H9 (cell line): ENCODE measurements around the gene RPP14. TPM values are rescaled to one million over a fixed set of nuclear protein-coding genes. Genes with fewer than 3 reads are reported as not detected.
A peak's percentile ranks its signal among the peaks of the same experiment; 100 is the strongest.

ENCODE experiments used
- DNase-seq: peaks from one replicate; pipeline ENCODE4 v3.0.0-alpha.2; 2017
- H2AFZ ChIP-seq: one replicate; pipeline ENCODE4 v1.6.1; 2013; ENCODE audit warnings: mild to moderate bottlenecking, low read length, control low read depth, moderate library complexity
- H2AK5ac ChIP-seq: 2 replicates; pipeline ENCODE4 v1.6.1; 2013; ENCODE audit warnings: low read length, control low read depth, mixed read lengths; ENCODE audit not compliant: insufficient read length
- H2BK120ac ChIP-seq: one replicate; pipeline ENCODE4 v1.6.1; 2013; ENCODE audit warnings: low read depth, mild to moderate bottlenecking, low read length, control low read depth, inconsistent platforms; ENCODE audit not compliant: poor library complexity, severe bottlenecking
- H2BK12ac ChIP-seq: 2 replicates; pipeline ENCODE4 v1.6.1; 2013; ENCODE audit warnings: low read length, control low read depth, mixed read lengths, low read depth; ENCODE audit not compliant: insufficient read length
- H2BK15ac ChIP-seq: 2 replicates; pipeline ENCODE4 v1.6.1; 2013; ENCODE audit warnings: low read depth, low read length, control low read depth
- H2BK20ac ChIP-seq: one replicate; pipeline ENCODE4 v1.6.1; 2013; ENCODE audit warnings: low read depth, mild to moderate bottlenecking, low read length, control low read depth, inconsistent platforms; ENCODE audit not compliant: poor library complexity, severe bottlenecking
- H2BK5ac ChIP-seq: 2 replicates; pipeline ENCODE4 v1.6.1; 2013; ENCODE audit warnings: low read length, control low read depth, mixed read lengths; ENCODE audit not compliant: insufficient read length
- H3K14ac ChIP-seq: 2 replicates; pipeline ENCODE4 v1.6.1; 2013; ENCODE audit warnings: low read length, control low read depth; ENCODE audit not compliant: insufficient read depth
- H3K18ac ChIP-seq: 2 replicates; pipeline ENCODE4 v1.6.1; 2013; ENCODE audit warnings: low read depth, mild to moderate bottlenecking, mixed read lengths, low read length, control low read depth; ENCODE audit not compliant: insufficient read length
- H3K23ac ChIP-seq: 2 replicates; pipeline ENCODE4 v1.6.1; 2013; ENCODE audit warnings: low read length, control low read depth, mixed read lengths, low read depth; ENCODE audit not compliant: insufficient read length
- H3K23me2 ChIP-seq: 2 replicates; pipeline ENCODE4 v1.6.1; 2013; ENCODE audit warnings: low read depth, mild to moderate bottlenecking, mixed read lengths, low read length, control low read depth; ENCODE audit not compliant: insufficient read length, poor library complexity, severe bottlenecking
- H3K27ac ChIP-seq: 2 replicates; pipeline ENCODE4 v1.5.1; 2013; ENCODE audit warnings: low read length, control low read depth, mixed read lengths, low read depth; ENCODE audit not compliant: insufficient read length
- H3K27me3 ChIP-seq: 2 replicates; pipeline ENCODE4 v1.6.1; 2013; ENCODE audit warnings: low read length, control low read depth, inconsistent platforms; ENCODE audit not compliant: insufficient read depth
- H3K4ac ChIP-seq: 2 replicates; pipeline ENCODE4 v1.6.1; 2013; ENCODE audit warnings: low read depth, mild to moderate bottlenecking, control low read depth, inconsistent platforms, low read length, moderate library complexity
- H3K4me1 ChIP-seq: 2 replicates; pipeline ENCODE4 v1.6.1; 2013; ENCODE audit warnings: low read length, control low read depth, inconsistent platforms; ENCODE audit not compliant: insufficient read depth
- H3K4me2 ChIP-seq: 2 replicates; pipeline ENCODE4 v1.6.1; 2013; ENCODE audit warnings: low read length, control low read depth, mixed read lengths; ENCODE audit not compliant: insufficient read length, insufficient read depth
- H3K56ac ChIP-seq: 2 replicates; pipeline ENCODE4 v1.6.1; 2013; ENCODE audit warnings: low read depth, mild to moderate bottlenecking, mixed read lengths, low read length, control low read depth; ENCODE audit not compliant: insufficient read length
- H3K79me1 ChIP-seq: 2 replicates; pipeline ENCODE4 v1.6.1; 2013; ENCODE audit warnings: low read depth, mild to moderate bottlenecking, moderate library complexity, low read length, control low read depth, inconsistent platforms; ENCODE audit not compliant: insufficient read depth, poor library complexity, severe bottlenecking
- H3K79me2 ChIP-seq: 2 replicates; pipeline ENCODE4 v1.6.1; 2013; ENCODE audit warnings: low read length, control low read depth, inconsistent platforms; ENCODE audit not compliant: insufficient read depth
- H3K9ac ChIP-seq: 2 replicates; pipeline ENCODE4 v1.6.1; 2013; ENCODE audit warnings: low read length, control low read depth, mixed read lengths; ENCODE audit not compliant: insufficient read length; ENCODE audit errors: extremely low read depth
- H3K9me3 ChIP-seq: one replicate; pipeline ENCODE4 v1.6.1; 2013; ENCODE audit warnings: low read depth, low read length, inconsistent platforms; ENCODE audit not compliant: control insufficient read depth
- H3T11ph ChIP-seq: one replicate; pipeline ENCODE4 v1.6.1; 2013; ENCODE audit warnings: mild to moderate bottlenecking, low read length, control low read depth, inconsistent platforms
- H4K20me1 ChIP-seq: one replicate; pipeline ENCODE4 v1.6.1; 2013; ENCODE audit not compliant: control insufficient read depth, insufficient read length, insufficient read depth
- H4K5ac ChIP-seq: 2 replicates; pipeline ENCODE4 v1.6.1; 2013; ENCODE audit warnings: low read depth, mild to moderate bottlenecking, mixed read lengths, low read length, control low read depth; ENCODE audit not compliant: insufficient read length
- H4K8ac ChIP-seq: replicated peaks from 2 replicates; pipeline ENCODE4 v1.6.1; 2013; ENCODE audit warnings: low read length, control low read depth, mixed read lengths, low read depth; ENCODE audit not compliant: insufficient read length
- H4K91ac ChIP-seq: 2 replicates; pipeline ENCODE4 v1.6.1; 2013; ENCODE audit warnings: low read depth, mild to moderate bottlenecking, moderate library complexity, mixed read lengths, low read length, control low read depth; ENCODE audit not compliant: insufficient read length
- H3K27ac Mint-ChIP-seq, 3 experiments: 2 replicates in 2 of 3; 3 replicates in 1 of 3; pipeline ENCODE4 v1.8.0; 2020 to 2021; ENCODE audit warnings: mixed read lengths in 3 of 3, mild to moderate bottlenecking in 1 of 3, moderate library complexity in 1 of 3
- H3K27me3 Mint-ChIP-seq: 2 replicates; pipeline ENCODE4 v1.8.0; 2021; ENCODE audit warnings: low read depth, mild to moderate bottlenecking, moderate library complexity, mixed read lengths
- H3K36me3 Mint-ChIP-seq, 3 experiments: 2 replicates in 2 of 3; 3 replicates in 1 of 3; pipeline ENCODE4 v1.8.0; 2020 to 2021; ENCODE audit warnings: low read depth in 3 of 3, mixed read lengths in 3 of 3; ENCODE audit not compliant: insufficient read depth in 1 of 3
- H3K4me1 Mint-ChIP-seq, 2 experiments: 2 replicates each; pipeline ENCODE4 v1.8.0; 2020; ENCODE audit warnings: mixed read lengths in 2 of 2
- H3K4me3 Mint-ChIP-seq, 2 experiments: 2 replicates in 1 of 2; 3 replicates in 1 of 2; pipeline ENCODE4 v1.8.0; 2020 to 2021; ENCODE audit warnings: mild to moderate bottlenecking in 2 of 2, mixed read lengths in 2 of 2, moderate library complexity in 1 of 2
- H3K9me3 Mint-ChIP-seq, 2 experiments: 2 replicates in 1 of 2; 3 replicates in 1 of 2; pipeline ENCODE4 v1.8.0; 2020; ENCODE audit warnings: mild to moderate bottlenecking in 2 of 2, mixed read lengths in 2 of 2, moderate library complexity in 1 of 2
- CTCF ChIP-seq: fragments of 200-600 bp; sonication (generic); conservative IDR thresholded peaks from 3 replicates; pipeline ENCODE4 v1.8.0; 2021; ENCODE audit warnings: antibody characterized with exemption, mild to moderate bottlenecking
- WGBS: extraction: QIAGEN DNeasy Blood & Tissue Kit; methylation state at CpG from one replicate; pipeline ENCODE4 v1.1.7; 2013; ENCODE audit warnings: missing lambda C conversion rate, low lambda C conversion rate, mixed read lengths; ENCODE audit not compliant: insufficient read length; ENCODE audit errors: extremely low coverage; 5-methylcytosine and 5-hydroxymethylcytosine counted together
- long read RNA-seq: library from polyadenylated mRNA; unstranded; transcript quantifications from one replicate; pipeline ENCODE4 v2.0.0, GENCODE V29; 2020
- total RNA-seq: library from RNA; stranded (reverse); gene quantifications from 2 replicates; pipeline ENCODE4 v1.2.1, GENCODE V29; 2021

RPP14 gene
- total RNA-seq, result 23.9 and 24.4 TPM in 2 replicates
- long read RNA-seq, full-length matches to known transcripts, result 102 of 120 reads
- long read RNA-seq, partial matches to known transcripts, result 2 of 120 reads
- long read RNA-seq, other reads (novel, unspliced or antisense), result 16 of 120 reads

- peak within 1 kb of the TSS; percentile 89 for H3K14ac ChIP-seq
Measured at GRCh38 chr3:58305882-58306711, at the start of gene RPP14, which contains the start of gene HTD2. RPP14 (plus strand) TSS chr3:58306245; CDS start chr3:58310330, 4,085 bp downstream. HTD2 (plus strand) TSS chr3:58306520; CDS start chr3:58317614, 11,094 bp downstream.

More at GRCh38 chr3:58305882-58306711, at the start of gene RPP14, which contains the start of gene HTD2:
- H3K36me3 Mint-ChIP-seq, result peaks cover 14 to 31% (median 20%) of the 10 kb centered on the region in 3 experiments
- Histone ChIP-seq H3T11ph (no peak within 1 kb of the TSS), H4K5ac (peak within 1 kb of the TSS; percentile 65), H2BK20ac (no peak within 1 kb of the TSS), H2AFZ (no peak within 1 kb of the TSS), H3K18ac (peak within 1 kb of the TSS; percentile 88), H4K91ac (no peak within 1 kb of the TSS), H3K4ac (no peak within 1 kb of the TSS; the same call in 1 of the 2 replicates), H3K4me2 (peak within 1 kb of the TSS; percentile 100), H3K9ac (peak within 1 kb of the TSS; percentile 97), H3K79me2 (peaks cover 25% of the 10 kb centered on the region), H3K56ac (no peak within 1 kb of the TSS), H4K20me1 (peaks cover 4% of the 10 kb centered on the region), H2BK12ac (peak within 1 kb of the TSS; percentile 7), H2BK120ac (no peak within 1 kb of the TSS), H3K23me2 (peaks cover 6% of the 10 kb centered on the region), H2BK15ac (no peak within 1 kb of the TSS; the same call in 1 of the 2 replicates), H3K79me1 (peaks cover 12% of the 10 kb centered on the region), H2BK5ac (peak within 1 kb of the TSS; percentile 26), H3K23ac (no peak within 1 kb of the TSS), H3K27ac (peak within 1 kb of the TSS; percentile 8), H3K9me3 (no peaks in the 10 kb centered on the region), H2AK5ac (no peak within 1 kb of the TSS), H4K8ac (no peak within 1 kb of the TSS), H3K27me3 (no peaks in the 10 kb centered on the region), H3K4me1 (no peaks in the 10 kb centered on the region)
- H3K9me3 Mint-ChIP-seq, result no peaks in the 10 kb centered on the region
- peak within 1 kb of the TSS; percentile 99 to 100 (median 100) for H3K27ac Mint-ChIP-seq
- DNase-seq, result peak; percentile 96
- peaks cover 28% of the 10 kb centered on the region for H3K27me3 Mint-ChIP-seq
- peak; percentile 97; the same call in 2 of the 3 replicates for TF ChIP-seq CTCF
- no CpG with 5 or more reads among the region's 71 CpGs for whole genome bisulfite sequencing
- H3K4me3 Mint-ChIP-seq, result peak within 1 kb of the TSS; percentile 97 to 99
- peaks cover 14 to 15% of the 10 kb centered on the region in 2 experiments for H3K4me1 Mint-ChIP-seq
